SK-N-SH treated with all-trans-retinoic acid at 6 μM for 48 hours (cell line): ENCODE results near the gene ASPRV1.

ENCODE experiments used
- ATAC-seq: fragments of 200-7000 bp; cut with Tn5 transposase; 3 replicates; pipeline ENCODE4 v1.9.1; 2020; ENCODE audit warnings: mild to moderate bottlenecking, moderate library complexity
- ARNTL ChIP-seq: fragments of 450-650 bp; formaldehyde crosslinking; IDR thresholded peaks from 2 replicates; pipeline ENCODE4 v1.5.0; 2020; ENCODE audit warnings: low read depth, mild to moderate bottlenecking, moderate library complexity, borderline replicate concordance
- BACH2 ChIP-seq: fragments of 250-450 bp; sonication (Bioruptor Pico); IDR thresholded peaks from 2 replicates; pipeline ENCODE4 v1.9.0; 2021; ENCODE audit warnings: mild to moderate bottlenecking, borderline replicate concordance
- CREB5 ChIP-seq: fragments of 250-450 bp; sonication (Bioruptor Pico); IDR thresholded peaks from 2 replicates; pipeline ENCODE4 v1.5.1; 2020; ENCODE audit warnings: low read depth, mild to moderate bottlenecking, moderate library complexity
- CSDC2 ChIP-seq: fragments of 250-450 bp; sonication (Bioruptor Pico); IDR thresholded peaks from 2 replicates; pipeline ENCODE4 v1.5.0; 2020; ENCODE audit warnings: mild to moderate bottlenecking, moderate library complexity
- CSRNP3 ChIP-seq: fragments of 250-450 bp; sonication (Bioruptor Pico); IDR thresholded peaks from 2 replicates; pipeline ENCODE4 v1.5.1; 2021; ENCODE audit warnings: mild to moderate bottlenecking, moderate library complexity
- ESRRG ChIP-seq: fragments of 250-450 bp; sonication (Bioruptor Pico); IDR thresholded peaks from 2 replicates; pipeline ENCODE4 v1.6.1; 2021; ENCODE audit warnings: mild to moderate bottlenecking
- GLIS3 ChIP-seq: fragments of 250-450 bp; sonication (Bioruptor Pico); IDR thresholded peaks from 2 replicates; pipeline ENCODE4 v1.5.0; 2020; ENCODE audit warnings: mild to moderate bottlenecking, moderate library complexity
- ISL1 ChIP-seq: fragments of 250-450 bp; sonication (Bioruptor Pico); IDR thresholded peaks from 2 replicates; pipeline ENCODE4 v2.1.2; 2022; ENCODE audit warnings: mild to moderate bottlenecking, moderate library complexity
- OSR1 ChIP-seq: fragments of 250-450 bp; sonication (Bioruptor Pico); IDR thresholded peaks from 2 replicates; pipeline ENCODE4 v1.8.0; 2022; ENCODE audit warnings: moderate library complexity, mild to moderate bottlenecking, inconsistent platforms
- PATZ1 ChIP-seq: fragments of 250-450 bp; sonication (Bioruptor Pico); IDR thresholded peaks from 2 replicates; pipeline ENCODE4 v1.8.0; 2020; ENCODE audit warnings: mild to moderate bottlenecking, moderate library complexity, borderline replicate concordance
- PPARA ChIP-seq: fragments of 250-450 bp; sonication (Bioruptor Pico); IDR thresholded peaks from 2 replicates; pipeline ENCODE4 v1.5.0; 2020; ENCODE audit warnings: mild to moderate bottlenecking, borderline replicate concordance
- RARB ChIP-seq: fragments of 250-450 bp; sonication (Bioruptor Pico); IDR thresholded peaks from 2 replicates; pipeline ENCODE4 v1.8.0; 2021; ENCODE audit warnings: mild to moderate bottlenecking, moderate library complexity
- SNAI2 ChIP-seq: fragments of 250-450 bp; sonication (Bioruptor Pico); IDR thresholded peaks from 2 replicates; pipeline ENCODE4 v1.5.0; 2020; ENCODE audit warnings: mild to moderate bottlenecking, moderate library complexity
- TCF4 ChIP-seq: fragments of 250-450 bp; sonication (Bioruptor Pico); IDR thresholded peaks from 2 replicates; pipeline ENCODE4 v1.8.0; 2021; ENCODE audit warnings: mild to moderate bottlenecking, moderate library complexity, borderline replicate concordance
- TOX ChIP-seq: fragments of 250-450 bp; sonication (Bioruptor Pico); IDR thresholded peaks from 2 replicates; pipeline ENCODE4 v1.8.0; 2021; ENCODE audit warnings: mild to moderate bottlenecking, moderate library complexity, borderline replicate concordance
- TSHZ2 ChIP-seq: fragments of 250-450 bp; sonication (Bioruptor Pico); IDR thresholded peaks from 2 replicates; pipeline ENCODE4 v1.5.0; 2020; ENCODE audit warnings: mild to moderate bottlenecking, moderate library complexity
- ZC3H10 ChIP-seq: fragments of 250-450 bp; sonication (Bioruptor Pico); IDR thresholded peaks from 2 replicates; pipeline ENCODE4 v1.5.1; 2021; ENCODE audit warnings: mild to moderate bottlenecking, moderate library complexity
- ZFP3 ChIP-seq: fragments of 250-450 bp; sonication (Bioruptor Pico); IDR thresholded peaks from 2 replicates; pipeline ENCODE4 v1.5.0; 2020; ENCODE audit warnings: mild to moderate bottlenecking, moderate library complexity
- ZFP30 ChIP-seq: fragments of 450-650 bp; formaldehyde crosslinking; IDR thresholded peaks from 2 replicates; pipeline ENCODE4 v1.5.0; 2022; ENCODE audit warnings: mild to moderate bottlenecking, moderate library complexity
- ZNF565 ChIP-seq: fragments of 450-650 bp; formaldehyde crosslinking; conservative IDR thresholded peaks from 2 replicates; pipeline ENCODE4 v1.5.0; 2020; ENCODE audit warnings: low read depth, mild to moderate bottlenecking, moderate library complexity
- ZNF70 ChIP-seq: fragments of 450-650 bp; formaldehyde crosslinking; IDR thresholded peaks from 2 replicates; pipeline ENCODE4 v1.5.0; 2020; ENCODE audit warnings: mild to moderate bottlenecking, moderate library complexity
- ZNF8 ChIP-seq: fragments of 450-650 bp; formaldehyde crosslinking; IDR thresholded peaks from 2 replicates; pipeline ENCODE4 v1.5.0; 2020; ENCODE audit warnings: mild to moderate bottlenecking, moderate library complexity
- TF ChIP-seq, protein P1 (sequence below): fragments of 250-450 bp; sonication (Bioruptor Pico); IDR thresholded peaks from 2 replicates; pipeline ENCODE4 v1.8.0; 2021; ENCODE audit warnings: low read depth, mild to moderate bottlenecking, moderate library complexity, borderline replicate concordance

Gene ASPRV1

DNA sequence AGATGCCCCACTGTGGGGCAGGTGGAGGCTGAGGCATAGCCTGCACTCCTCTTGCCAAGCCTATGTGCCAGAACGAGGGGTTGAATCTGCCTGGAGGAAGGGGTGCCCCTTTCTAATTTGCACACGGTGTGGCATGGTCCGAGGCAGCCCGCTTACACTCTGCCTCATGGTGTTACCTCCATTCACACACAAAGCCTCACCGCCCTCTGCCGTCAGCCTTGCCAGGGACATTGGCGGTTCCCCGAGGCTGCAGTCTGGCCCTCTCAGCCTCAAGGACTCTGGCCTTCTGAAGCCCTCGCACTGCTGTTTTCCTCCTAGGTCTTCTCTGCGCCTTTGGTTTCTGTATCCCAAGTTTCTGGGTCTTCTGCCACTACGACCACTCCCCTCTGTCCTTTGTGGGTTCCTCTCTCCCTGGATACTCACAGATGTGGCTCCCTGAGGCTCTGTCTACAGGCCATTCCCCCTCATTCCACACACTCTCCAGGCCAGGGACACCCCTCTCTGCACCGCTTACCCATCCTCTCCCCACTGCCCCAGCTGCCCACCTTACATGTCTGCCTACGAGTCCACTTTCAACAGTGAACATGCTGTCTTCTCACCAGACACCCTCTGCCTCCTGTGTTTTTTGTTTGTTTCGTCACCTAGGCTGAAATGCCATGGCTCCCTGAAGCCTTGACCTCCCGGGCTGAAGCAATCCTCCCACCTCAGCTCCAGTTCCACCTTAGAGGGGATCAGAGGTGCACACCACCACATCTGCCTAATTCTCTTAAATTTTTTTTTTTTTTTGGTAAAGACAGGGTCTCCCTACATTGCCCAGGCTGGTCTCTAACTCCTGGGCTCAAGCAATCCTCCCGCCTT is 7.9 kb upstream of the ASPRV1 start:
- no peak for TF ChIP-seq PATZ1 (CRISPR knock-in tag)
- no peak for TF ChIP-seq ISL1 (CRISPR knock-in tag)
- TF ChIP-seq RARB = no peak
- no peak for TF ChIP-seq TSHZ2 (CRISPR knock-in tag)
- no peak for TF ChIP-seq ESRRG (CRISPR knock-in tag)
- no peak for TF ChIP-seq TCF4
- TF ChIP-seq CSDC2 (CRISPR knock-in tag) = no peak
- TF ChIP-seq BACH2 (CRISPR knock-in tag) = no peak
- TF ChIP-seq ZNF8 (CRISPR knock-in tag) = no peak
- no peak for TF ChIP-seq CREB5 (CRISPR knock-in tag)
- TF ChIP-seq ZC3H10 (CRISPR knock-in tag) = no peak
- TF ChIP-seq PPARA (CRISPR knock-in tag) = no peak
- no peak for TF ChIP-seq ARNTL
- TF ChIP-seq TOX (CRISPR knock-in tag) = no peak
- no peak for TF ChIP-seq ZFP3 (CRISPR knock-in tag)
- TF ChIP-seq GLIS3 = no peak
- no peak for TF ChIP-seq SNAI2 (CRISPR knock-in tag)
- no peak for TF ChIP-seq ZFP30 (CRISPR knock-in tag)
- no peak for TF ChIP-seq ZNF565 (CRISPR knock-in tag)
- no peak for ATAC-seq

GRCh38 chr2:69968609-69969008 is 7.2 kb upstream of the ASPRV1 start:
- ATAC-seq = no peak
- no peak for TF ChIP-seq ZNF70 (CRISPR knock-in tag)
- no peak for TF ChIP-seq GLIS3
- no peak for TF ChIP-seq CSRNP3 (CRISPR knock-in tag)
- no peak for TF ChIP-seq PPARA (CRISPR knock-in tag)
- no peak for TF ChIP-seq ISL1 (CRISPR knock-in tag)
- no peak for TF ChIP-seq OSR1 (CRISPR knock-in tag)
- TF ChIP-seq CREB5 (CRISPR knock-in tag) = no peak
- TF ChIP-seq ZNF8 (CRISPR knock-in tag) = no peak
- TF ChIP-seq RARB = no peak
- TF ChIP-seq, protein P1, sequence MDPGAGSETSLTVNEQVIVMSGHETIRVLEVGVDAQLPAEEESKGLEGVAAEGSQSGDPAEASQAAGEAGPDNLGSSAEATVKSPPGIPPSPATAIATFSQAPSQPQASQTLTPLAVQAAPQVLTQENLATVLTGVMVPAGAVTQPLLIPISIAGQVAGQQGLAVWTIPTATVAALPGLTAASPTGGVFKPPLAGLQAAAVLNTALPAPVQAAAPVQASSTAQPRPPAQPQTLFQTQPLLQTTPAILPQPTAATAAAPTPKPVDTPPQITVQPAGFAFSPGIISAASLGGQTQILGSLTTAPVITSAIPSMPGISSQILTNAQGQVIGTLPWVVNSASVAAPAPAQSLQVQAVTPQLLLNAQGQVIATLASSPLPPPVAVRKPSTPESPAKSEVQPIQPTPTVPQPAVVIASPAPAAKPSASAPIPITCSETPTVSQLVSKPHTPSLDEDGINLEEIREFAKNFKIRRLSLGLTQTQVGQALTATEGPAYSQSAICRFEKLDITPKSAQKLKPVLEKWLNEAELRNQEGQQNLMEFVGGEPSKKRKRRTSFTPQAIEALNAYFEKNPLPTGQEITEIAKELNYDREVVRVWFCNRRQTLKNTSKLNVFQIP (CRISPR knock-in tag) = no peak
- no peak for TF ChIP-seq TSHZ2 (CRISPR knock-in tag)
- no peak for TF ChIP-seq SNAI2 (CRISPR knock-in tag)
- TF ChIP-seq ZC3H10 (CRISPR knock-in tag) = no peak
- no peak for TF ChIP-seq CSDC2 (CRISPR knock-in tag)
- no peak for TF ChIP-seq TOX (CRISPR knock-in tag)
